PFSK-1 (cell line): Measurements from ENCODE around the gene CYP2A7.
"Not testable (repeated sequence)": the region's sequence is repeated elsewhere in the genome, so short reads cannot be mapped to it uniquely, and the experiment has no call there.

Experiments
- FOXP2 ChIP-seq: optimal IDR thresholded peaks from 2 replicates; pipeline ENCODE3; 2011; ENCODE audit warnings: borderline replicate concordance, control low read depth, inconsistent platforms; ENCODE audit not compliant: insufficient read depth; ENCODE audit errors: extremely low read length, extremely low read depth
- POLR2AphosphoS5 ChIP-seq: IDR thresholded peaks from 2 replicates; pipeline ENCODE4 v1.6.1; 2012; ENCODE audit warnings: low read depth, mild to moderate bottlenecking, control low read depth, low read length, moderate library complexity
- SIN3A ChIP-seq: IDR thresholded peaks from 2 replicates; pipeline ENCODE4 v1.6.1; 2012; ENCODE audit warnings: mild to moderate bottlenecking, low read length, moderate library complexity, borderline replicate concordance; ENCODE audit not compliant: insufficient read depth
- TAF1 ChIP-seq: IDR thresholded peaks from 2 replicates; pipeline ENCODE4 v1.6.1; 2012; ENCODE audit warnings: low read length, control low read depth, borderline replicate concordance; ENCODE audit not compliant: insufficient read depth
- TF ChIP-seq, protein P1 (sequence below), 2 experiments: IDR thresholded peaks; 2 replicates each; pipeline versions ENCODE4 v1.6.1 to v1.8.0; 2011 to 2012; ENCODE audit warnings: low read depth in 2 of 2, low read length in 2 of 2, control low read depth in 1 of 2, inconsistent platforms in 1 of 2, mild to moderate bottlenecking in 1 of 2, moderate library complexity in 1 of 2; ENCODE audit not compliant: insufficient read depth in 1 of 2

The CYP2A7 gene

DNA sequence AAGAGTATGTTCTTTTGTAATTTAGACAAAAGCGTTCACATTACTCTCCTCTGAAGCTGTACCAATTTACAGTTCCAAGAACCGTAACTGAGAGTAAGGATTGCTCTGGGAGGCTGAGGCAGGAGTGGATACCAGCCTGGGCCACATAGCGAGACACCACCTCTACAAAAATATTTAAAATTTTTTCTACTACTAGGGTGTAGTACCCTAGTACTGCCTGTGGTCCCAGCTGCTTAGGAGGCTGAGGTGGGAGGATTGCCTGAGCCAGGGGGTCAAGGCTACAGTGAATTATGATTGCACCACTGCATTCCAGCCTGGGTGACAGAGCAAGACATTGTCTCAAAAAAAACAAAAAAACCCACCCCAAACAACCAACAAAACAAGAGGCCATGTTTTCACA lies 19.7 kb downstream of the CYP2A7 start:
- TF ChIP-seq SIN3A (no peak), POLR2AphosphoS5 (no peak), FOXP2 (no peak), TAF1 (no peak)
- TF ChIP-seq, protein P1, sequence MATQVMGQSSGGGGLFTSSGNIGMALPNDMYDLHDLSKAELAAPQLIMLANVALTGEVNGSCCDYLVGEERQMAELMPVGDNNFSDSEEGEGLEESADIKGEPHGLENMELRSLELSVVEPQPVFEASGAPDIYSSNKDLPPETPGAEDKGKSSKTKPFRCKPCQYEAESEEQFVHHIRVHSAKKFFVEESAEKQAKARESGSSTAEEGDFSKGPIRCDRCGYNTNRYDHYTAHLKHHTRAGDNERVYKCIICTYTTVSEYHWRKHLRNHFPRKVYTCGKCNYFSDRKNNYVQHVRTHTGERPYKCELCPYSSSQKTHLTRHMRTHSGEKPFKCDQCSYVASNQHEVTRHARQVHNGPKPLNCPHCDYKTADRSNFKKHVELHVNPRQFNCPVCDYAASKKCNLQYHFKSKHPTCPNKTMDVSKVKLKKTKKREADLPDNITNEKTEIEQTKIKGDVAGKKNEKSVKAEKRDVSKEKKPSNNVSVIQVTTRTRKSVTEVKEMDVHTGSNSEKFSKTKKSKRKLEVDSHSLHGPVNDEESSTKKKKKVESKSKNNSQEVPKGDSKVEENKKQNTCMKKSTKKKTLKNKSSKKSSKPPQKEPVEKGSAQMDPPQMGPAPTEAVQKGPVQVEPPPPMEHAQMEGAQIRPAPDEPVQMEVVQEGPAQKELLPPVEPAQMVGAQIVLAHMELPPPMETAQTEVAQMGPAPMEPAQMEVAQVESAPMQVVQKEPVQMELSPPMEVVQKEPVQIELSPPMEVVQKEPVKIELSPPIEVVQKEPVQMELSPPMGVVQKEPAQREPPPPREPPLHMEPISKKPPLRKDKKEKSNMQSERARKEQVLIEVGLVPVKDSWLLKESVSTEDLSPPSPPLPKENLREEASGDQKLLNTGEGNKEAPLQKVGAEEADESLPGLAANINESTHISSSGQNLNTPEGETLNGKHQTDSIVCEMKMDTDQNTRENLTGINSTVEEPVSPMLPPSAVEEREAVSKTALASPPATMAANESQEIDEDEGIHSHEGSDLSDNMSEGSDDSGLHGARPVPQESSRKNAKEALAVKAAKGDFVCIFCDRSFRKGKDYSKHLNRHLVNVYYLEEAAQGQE (IDR thresholded peaks at IDR 0.05; ENCODE audit: insufficient read depth in 1 of 2, low read depth in 2 of 2, low read length in 2 of 2) = no peak

- TF ChIP-seq, protein P1 (IDR thresholded peaks at IDR 0.05; ENCODE audit: insufficient read depth in 1 of 2, low read depth in 2 of 2, low read length in 2 of 2) = no peak
- TF ChIP-seq POLR2AphosphoS5 (no peak), SIN3A (no peak), TAF1 (no peak), FOXP2 (no peak)
Measured at GRCh38 chr19:40858109-40858508, 23.9 kb downstream of the CYP2A7 start.

GRCh38 chr19:40850277-40850676 lies 31.8 kb downstream of the CYP2A7 start, which contains the start of gene CYP2A6:
Gene CYP2A6 (minus strand): TSS chr19:40850447. CDS start chr19:40850426, 21 bp downstream.
- TF ChIP-seq FOXP2, TAF1, POLR2AphosphoS5: not testable (repeated sequence)

- no peak for TF ChIP-seq SIN3A
Measured at GRCh38 chr19:40836754-40837429, 45.1 kb downstream of the CYP2A7 start.

DNA sequence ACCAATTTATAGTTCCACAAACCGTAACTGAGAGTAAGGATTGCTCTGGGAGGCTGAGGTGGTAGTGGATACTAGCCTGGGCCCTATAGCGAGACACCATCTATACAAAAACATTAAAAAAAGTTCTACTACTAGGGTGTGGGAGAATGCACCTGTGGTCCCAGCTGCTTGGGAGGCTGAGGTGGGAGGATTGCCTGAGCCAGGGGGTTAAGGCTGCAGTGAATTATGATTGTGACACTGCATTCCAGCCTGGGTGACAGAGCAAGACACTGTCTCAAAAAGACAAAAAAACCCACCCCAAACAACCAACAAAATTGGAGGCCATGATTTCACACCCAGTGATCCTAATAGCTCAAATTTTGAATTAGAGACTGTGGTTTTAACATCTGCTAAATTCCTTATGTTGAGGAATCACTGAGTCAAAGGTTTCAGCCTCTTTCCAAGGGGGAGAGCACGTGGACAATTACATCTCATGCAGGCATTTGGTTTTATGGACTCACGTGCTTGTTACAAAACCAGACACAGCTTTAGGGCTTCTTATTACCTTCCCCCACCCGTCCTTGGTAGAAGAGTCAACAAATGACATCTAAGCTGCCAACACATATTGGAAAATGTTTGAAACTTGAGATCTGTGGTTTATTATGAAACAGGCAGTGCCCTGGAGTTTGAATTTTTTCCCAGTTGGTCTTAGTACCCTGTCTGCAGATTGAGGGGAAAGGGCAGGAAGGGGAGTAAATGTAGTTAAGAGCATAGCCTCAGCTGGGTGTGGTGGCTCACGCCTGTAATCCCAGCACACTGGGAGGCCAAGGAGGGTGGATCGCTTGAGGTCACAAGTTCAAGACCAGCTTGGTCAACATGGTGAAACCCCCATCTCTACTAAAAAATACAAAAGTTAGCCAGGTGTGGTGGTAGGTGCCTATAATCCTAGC lies 50.3 kb downstream of the CYP2A7 start:
- TF ChIP-seq POLR2AphosphoS5 (no peak), FOXP2 (no peak), SIN3A (no peak), TAF1 (no peak)
- TF ChIP-seq, protein P1 (IDR thresholded peaks at IDR 0.05; ENCODE audit: insufficient read depth in 1 of 2, low read depth in 2 of 2, low read length in 2 of 2) = no peak

DNA sequence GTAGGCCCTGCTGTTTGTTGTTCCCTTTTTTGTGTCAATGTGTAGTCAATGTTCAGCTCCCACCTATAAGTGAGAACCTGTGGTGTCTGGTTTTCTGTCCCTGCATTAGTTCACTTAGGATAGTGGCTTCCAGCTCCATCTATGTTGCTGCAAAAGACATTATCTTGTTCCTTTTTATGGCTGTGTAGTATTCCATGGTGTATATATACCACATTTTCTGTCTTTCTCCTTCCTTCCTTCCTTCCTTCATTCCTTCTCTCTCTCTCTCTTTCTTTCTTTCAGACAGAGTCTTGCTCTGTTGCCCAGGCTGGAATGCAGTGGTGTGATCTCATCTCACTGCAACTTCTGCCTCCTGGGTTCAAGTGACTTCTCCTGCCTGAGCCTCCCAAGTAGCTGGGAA lies 52.8 kb downstream of the CYP2A7 start:
- TF ChIP-seq POLR2AphosphoS5 (no peak), FOXP2 (no peak), SIN3A (no peak), TAF1 (no peak)
- TF ChIP-seq, protein P1 (IDR thresholded peaks at IDR 0.05; ENCODE audit: insufficient read depth in 1 of 2, low read depth in 2 of 2, low read length in 2 of 2) = no peak
